ENCODE results near the gene GAPDH.
"Not testable (repeated sequence)": the region's sequence is repeated elsewhere in the genome, so short reads cannot be mapped to it uniquely, and the experiment has no call there.

Gene GAPDH

GRCh38 chr12:6547987-6548386 is 13.7 kb downstream of the GAPDH start:
- DNase-seq: no peak

- no peak for DNase-seq
These were observed 14.2 kb downstream of the GAPDH start for GRCh38 chr12:6548556-6548955.

GRCh38 chr12:6548966-6549683 is 14.8 kb downstream of the GAPDH start:
- no peak for DNase-seq

- no peak for DNase-seq
These were observed 15.4 kb downstream of the GAPDH start for GRCh38 chr12:6549684-6550151.

DNA sequence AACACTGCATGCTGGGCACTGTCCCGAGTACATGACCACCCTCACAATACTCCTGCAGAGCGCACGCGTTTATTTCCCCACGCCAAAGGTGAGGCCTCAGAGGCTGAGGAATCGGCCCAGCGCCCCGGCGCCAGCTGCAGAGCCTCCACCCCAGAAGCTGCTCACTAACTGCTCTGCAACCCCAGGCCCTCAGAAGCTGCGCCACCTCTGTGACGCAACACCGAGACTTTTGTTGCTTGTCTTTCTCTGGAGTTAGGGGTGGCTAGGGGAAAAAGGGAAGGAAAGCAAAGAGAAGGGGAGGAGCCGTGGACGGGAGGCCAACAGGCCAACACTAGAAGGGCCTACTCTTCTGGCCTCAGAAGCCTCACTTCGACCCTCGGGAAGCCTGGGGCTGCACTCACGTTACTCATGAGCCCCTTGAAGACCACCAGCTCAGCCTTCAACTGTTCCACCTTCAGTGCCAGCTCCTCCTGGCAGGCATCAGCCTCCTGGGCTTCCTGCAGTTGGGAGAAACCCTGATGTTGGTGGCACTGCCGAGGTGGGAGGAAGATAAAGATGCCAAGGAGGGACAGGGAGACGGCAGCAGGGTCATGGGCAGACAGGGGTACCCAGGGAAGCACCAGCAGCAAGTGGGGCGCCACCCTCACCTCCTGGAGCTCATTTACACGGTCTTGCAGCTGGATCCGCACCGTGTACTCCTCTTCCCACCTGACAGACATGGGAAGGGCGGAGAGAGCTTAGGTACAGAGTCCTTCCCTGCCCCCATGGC is 16.2 kb downstream of the GAPDH start:
- DNase-seq: no peak

GRCh38 chr12:6551063-6551461 is 16.7 kb downstream of the GAPDH start:
- no peak for DNase-seq

- DNase-seq: no peak
These were observed 17.3 kb downstream of the GAPDH start for GRCh38 chr12:6551496-6552139.

GRCh38 chr12:6552140-6552551 is 17.8 kb downstream of the GAPDH start:
- no peak for DNase-seq

GRCh38 chr12:6553051-6553868 is 18.9 kb downstream of the GAPDH start:
- DNase-seq: no peak

- DNase-seq: peak; percentile 63
These were observed 20.1 kb downstream of the GAPDH start for GRCh38 chr12:6554168-6555017.

- DNase-seq: no peak
These were observed 20.8 kb downstream of the GAPDH start for GRCh38 chr12:6555018-6555691.

DNA sequence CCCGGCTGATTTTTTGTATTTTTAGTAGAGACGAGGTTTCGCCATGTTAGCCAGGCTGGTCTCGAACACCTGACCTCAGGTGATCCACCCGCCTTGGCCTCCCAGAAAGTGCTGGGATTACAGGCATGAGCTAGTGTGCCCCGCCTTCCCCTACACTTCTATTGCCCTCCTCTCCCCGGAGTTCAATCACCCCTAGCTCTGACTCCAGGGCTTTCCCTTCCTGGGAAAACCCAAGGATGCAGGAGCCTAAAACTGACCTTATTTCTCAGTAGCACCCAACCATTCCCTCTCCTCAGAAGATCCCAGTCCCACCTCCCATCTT is 22.1 kb downstream of the GAPDH start:
- DNase-seq: not testable (repeated sequence)

DNA sequence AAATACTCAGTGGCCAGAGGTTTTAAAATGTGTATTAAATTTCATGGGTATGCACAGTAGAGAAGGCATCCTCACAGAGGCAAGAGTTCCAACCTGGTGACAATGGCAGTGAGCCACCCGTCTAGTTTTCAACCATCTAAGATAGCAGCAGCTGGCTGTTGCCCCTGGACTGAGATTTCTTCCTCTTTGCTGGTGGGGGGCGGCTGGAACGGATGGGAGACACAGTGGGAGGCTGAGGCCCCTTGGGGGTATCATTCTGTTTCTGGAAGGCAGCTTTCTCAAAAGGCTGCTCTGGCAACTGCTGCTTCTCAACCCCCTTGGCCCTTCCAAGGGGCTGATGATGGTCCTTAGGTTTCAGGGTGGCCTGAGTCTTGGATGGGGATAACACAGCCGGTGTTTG is 22.5 kb downstream of the GAPDH start:
- DNase-seq: no peak

DNA sequence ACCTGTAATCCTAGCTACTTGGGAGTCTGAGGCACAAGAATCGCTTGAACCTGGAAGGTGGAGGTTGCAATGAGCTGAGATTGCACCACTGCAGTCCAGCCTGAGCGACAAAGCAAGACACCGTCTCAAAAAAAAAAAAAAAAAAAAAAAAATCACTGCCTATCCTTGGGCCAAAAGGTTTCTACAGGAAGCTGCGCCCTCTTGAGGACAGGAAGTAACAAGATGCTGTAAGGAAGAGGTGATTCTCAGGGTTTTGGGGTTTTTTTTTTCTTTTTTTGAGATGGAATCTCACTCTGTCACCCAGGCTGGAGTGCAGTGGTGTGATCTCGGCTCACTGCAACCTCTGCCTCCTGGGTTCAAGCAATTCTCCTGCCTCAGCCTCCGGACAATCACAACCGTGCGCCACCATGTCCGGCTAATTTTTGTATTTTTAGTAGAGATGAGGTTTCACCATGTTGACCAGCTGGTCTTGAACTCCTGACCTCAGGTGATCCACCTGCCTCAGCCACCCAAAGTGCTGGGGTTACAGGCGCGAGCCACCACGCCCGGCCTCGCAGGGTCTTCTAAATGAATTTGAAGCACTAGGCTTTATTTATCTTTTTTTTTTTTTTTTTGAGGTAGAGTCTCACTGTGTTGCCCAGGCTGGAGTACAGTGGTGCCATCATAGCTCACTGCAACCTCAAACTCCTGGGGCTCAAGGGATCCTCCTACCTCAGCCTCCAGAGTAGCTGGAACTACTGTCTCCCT is 23.9 kb downstream of the GAPDH start:
- not testable (repeated sequence) for DNase-seq

- no peak for DNase-seq
These were observed 25.2 kb downstream of the GAPDH start for GRCh38 chr12:6559500-6559899.

DNA sequence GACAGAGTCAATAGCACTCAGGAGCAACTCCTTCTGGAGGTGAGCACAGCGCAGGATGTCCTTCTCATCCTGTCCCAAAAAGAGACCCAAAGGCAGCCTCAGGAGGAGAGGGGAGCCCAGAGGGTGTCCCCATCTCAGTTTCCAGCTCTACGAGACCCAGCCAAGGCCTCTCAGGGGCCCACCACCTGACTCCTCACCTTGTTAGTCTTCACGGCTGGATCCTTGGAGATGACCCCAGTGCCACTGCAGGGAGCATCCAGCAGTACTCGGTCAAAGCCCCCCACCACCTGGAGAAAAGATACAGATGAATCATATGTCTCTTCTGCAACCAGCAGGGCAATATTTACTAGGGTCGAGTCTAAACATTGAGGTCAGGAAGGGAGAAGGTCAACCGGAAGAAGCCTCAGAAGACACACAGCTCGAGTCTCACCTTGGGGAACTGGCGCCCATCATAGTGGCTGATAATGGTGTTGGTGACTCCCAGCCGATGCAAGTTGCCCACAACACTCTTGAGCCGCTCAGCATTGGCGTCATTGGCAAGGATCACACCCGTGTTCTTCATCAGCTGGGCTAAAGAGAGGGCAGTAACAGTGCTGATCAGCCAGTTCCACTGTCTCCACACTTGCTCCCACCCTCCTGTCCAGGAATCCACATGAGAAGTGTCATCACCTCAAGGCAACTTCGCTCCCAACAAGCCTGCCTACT is 26.3 kb downstream of the GAPDH start:
- DNase-seq: no peak

- no peak for DNase-seq
These were observed 28.6 kb downstream of the GAPDH start for GRCh38 chr12:6562881-6563280.

DNA sequence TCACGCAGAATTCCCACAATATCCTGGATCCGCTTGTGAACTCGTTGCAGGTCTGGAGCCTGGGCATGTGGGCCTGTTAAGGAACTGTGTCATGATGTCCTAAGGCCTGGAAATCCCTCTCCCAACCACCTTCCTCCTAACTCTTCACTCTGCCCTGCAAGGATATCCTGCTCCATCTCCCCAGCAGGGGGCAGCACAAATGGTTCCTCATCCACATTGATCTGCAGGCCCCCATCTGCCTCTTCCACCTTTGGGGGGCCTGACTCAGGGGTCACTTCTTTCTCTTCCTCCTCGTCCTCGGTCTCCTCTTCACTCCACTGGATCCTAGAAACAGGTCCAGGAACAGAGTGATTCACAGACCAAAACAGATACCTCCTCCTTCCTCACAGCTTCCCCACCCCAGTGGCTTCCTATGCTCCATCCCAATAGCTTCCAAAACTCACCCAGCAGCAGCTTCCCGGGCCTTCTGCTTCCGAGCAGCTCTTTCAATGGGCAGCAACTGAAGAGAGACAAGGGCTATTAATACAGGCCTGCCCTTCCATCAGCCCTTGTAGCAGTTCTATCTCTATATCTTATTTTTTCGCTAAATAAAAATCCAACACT is 29.2 kb downstream of the GAPDH start:
- DNase-seq: peak; percentile 69

DNA sequence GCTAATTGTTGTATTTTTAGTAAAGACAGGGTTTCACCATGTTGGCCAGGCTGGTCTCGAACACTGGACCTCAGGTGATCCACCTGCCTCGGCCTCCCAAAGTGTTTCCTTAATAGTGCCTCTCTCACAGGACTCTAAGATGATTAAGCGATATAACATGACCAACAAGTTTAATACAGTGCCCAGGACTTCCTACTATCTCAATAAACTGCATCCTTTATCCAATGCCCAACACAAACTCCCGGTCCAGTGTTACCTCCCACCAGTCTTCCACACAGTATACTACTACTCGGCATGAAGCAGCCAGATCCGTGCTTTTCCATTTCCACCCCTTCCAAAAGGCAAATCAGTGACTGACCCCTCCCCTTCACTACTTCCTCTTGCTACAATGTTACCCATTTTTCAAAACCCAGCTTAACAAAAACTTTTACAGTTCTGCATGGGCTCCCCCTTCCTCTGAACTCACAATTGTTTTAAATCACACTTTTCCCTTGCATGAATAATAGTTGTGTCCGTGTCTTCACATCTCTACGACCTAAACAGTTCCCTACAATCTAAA is 32.9 kb downstream of the GAPDH start:
- no peak for DNase-seq
